Body of pancreas (tissue), 4 donors: Measurements from ENCODE around the gene FTCD. TPM values are rescaled to one million over a fixed set of nuclear protein-coding genes. Genes with fewer than 3 reads are reported as not detected.
A peak's percentile ranks its signal among the peaks of the same experiment; 100 is the strongest.
"Not testable (repeated sequence)": the region's sequence is repeated elsewhere in the genome, so short reads cannot be mapped to it uniquely, and the experiment has no call there.

Experiments
- ATAC-seq: fragments of 150-250 bp; one replicate; pipeline ENCODE4 v1.9.1; 2016
- DNase-seq, 4 donors: peaks; one replicate each; pipeline ENCODE4 v3.0.0-alpha.2; 2019
- H3K27ac ChIP-seq, 4 donors: fragments of 200-600 bp; sonication (generic); 1 replicate in 3 of 4; 2 replicates in 1 of 4; pipeline versions ENCODE4 v1.5.1 to v1.6.1; 2016 to 2019; ENCODE audit warnings: mild to moderate bottlenecking in 1 of 4, mixed read lengths in 1 of 4, moderate library complexity in 1 of 4
- H3K27me3 ChIP-seq, 2 donors: fragments of 200-600 bp; sonication (generic); one replicate each; pipeline ENCODE4 v1.6.0; 2016; ENCODE audit warnings: mild to moderate bottlenecking in 1 of 2
- H3K36me3 ChIP-seq, 2 donors: fragments of 200-600 bp; sonication (generic); replicated peaks in 1 of 2; 2 replicates each; pipeline ENCODE4 v1.5.1; 2016; ENCODE audit warnings: low read depth in 2 of 2; ENCODE audit not compliant: insufficient read depth in 1 of 2
- H3K4me1 ChIP-seq: fragments of 200-600 bp; sonication (generic); one replicate; pipeline ENCODE4 v1.6.0; 2016
- H3K4me3 ChIP-seq, 2 donors: fragments of 200-600 bp; sonication (generic); 1 replicate in 1 of 2; 2 replicates in 1 of 2; pipeline ENCODE4 v1.5.1; 2016 to 2019
- H3K9me3 ChIP-seq, 3 donors: fragments of 200-600 bp; sonication (generic); 1 replicate in 2 of 3; 2 replicates in 1 of 3; pipeline ENCODE4 v1.5.1; 2016
- CTCF ChIP-seq, 7 experiments: fragments of 450-650 bp in 4 of 7; fragments of 200-600 bp in 3 of 7; sonication (generic) in 3 of 7; IDR thresholded peaks; one replicate each; pipeline ENCODE4 v1.5.1; 2016 to 2019; ENCODE audit warnings: antibody characterized with exemption in 7 of 7
- POLR2A ChIP-seq, 3 donors: fragments of 450-650 bp; IDR thresholded peaks; one replicate each; pipeline ENCODE4 v1.6.1; 2016; ENCODE audit warnings: antibody characterized with exemption in 3 of 3, mild to moderate bottlenecking in 2 of 3
- WGBS, 2 donors: methylation state at CpG; one replicate each; pipeline ENCODE4 v1.1.5; 2017; 5-methylcytosine and 5-hydroxymethylcytosine counted together
- intact Hi-C: fragments of 100-400 bp; cut with DNase I; formaldehyde crosslinking; loops from one replicate; pipeline ENCODE4 v1.15.1; 2023
- total RNA-seq, 2 donors: library from RNA; depleted of rRNA; stranded (reverse); fragments of >200 nt; gene quantifications; one replicate each; pipeline ENCODE4 v1.1.0, GENCODE V29; 2016

Gene FTCD
- total RNA-seq, 2 donors from 2014 or later: 0.33 TPM; not detected in 1

- H3K4me1 ChIP-seq: peaks cover 14% of the 10 kb centered on the region
- no peak for TF ChIP-seq CTCF (IDR thresholded peaks at IDR 0.05)
- TF ChIP-seq POLR2A (IDR thresholded peaks at IDR 0.05): no peak
- 72 to 80% methylated on average over 11 to 19 of the region's 19 CpGs for WGBS, 2 donors
Observed at GRCh38 chr21:46150073-46150472, 5.3 kb downstream of the FTCD start.

GRCh38 chr21:46149205-46149901, 6.0 kb downstream of the FTCD start:
- no peaks in the 10 kb centered on the region for H3K27me3 ChIP-seq
- H3K36me3 ChIP-seq: no peaks in the 10 kb centered on the region
- DNase-seq: peak in 1 of 4 donors; percentile 3
- intact Hi-C loops: no loop called here
- H3K4me3 ChIP-seq: no peak overlapping the region
- TF ChIP-seq CTCF (IDR thresholded peaks at IDR 0.05): no peak
- no peak for TF ChIP-seq POLR2A (IDR thresholded peaks at IDR 0.05)
- WGBS, 2 donors: 62 to 74% methylated on average over 21 to 22 of the region's 22 CpGs
- no peak for ATAC-seq
- H3K4me1 ChIP-seq: peaks cover 14% of the 10 kb centered on the region
- no peak overlapping the region for H3K27ac ChIP-seq
- H3K9me3 ChIP-seq: no peaks in the 10 kb centered on the region

More at GRCh38 chr21:46150073-46150472, 5.3 kb downstream of the FTCD start:
- intact Hi-C loops: no loop called here
- H3K27ac ChIP-seq: no peak overlapping the region
- no peaks in the 10 kb centered on the region for H3K9me3 ChIP-seq
- H3K27me3 ChIP-seq: no peaks in the 10 kb centered on the region
- peak in 2 of 4 donors; percentile 3 to 8 for DNase-seq
- H3K36me3 ChIP-seq: no peaks in the 10 kb centered on the region
- H3K4me3 ChIP-seq: no peak overlapping the region
- ATAC-seq: no peak

GRCh38 chr21:46148106-46148505, 7.3 kb downstream of the FTCD start:
- 76 to 80% methylated on average over 11 of the region's 11 CpGs for WGBS, 2 donors
- Histone ChIP-seq H3K4me3 (no peak overlapping the region), H3K27me3 (no peaks in the 10 kb centered on the region), H3K36me3 (no peaks in the 10 kb centered on the region), H3K27ac (no peak overlapping the region), H3K9me3 (no peaks in the 10 kb centered on the region), H3K4me1 (peaks cover 12% of the 10 kb centered on the region)
- DNase-seq (no peak), ATAC-seq (no peak)
- TF ChIP-seq POLR2A (IDR thresholded peaks at IDR 0.05): no peak
- no peak for TF ChIP-seq CTCF (IDR thresholded peaks at IDR 0.05)
- intact Hi-C loops: no loop called here

- DNase-seq: peak in 2 of 4 donors; percentile 22 to 55
- H3K4me1 ChIP-seq, H3K27ac ChIP-seq, H3K4me3 ChIP-seq, H3K27me3 ChIP-seq, H3K36me3 ChIP-seq, ATAC-seq, H3K9me3 ChIP-seq, intact Hi-C loops: not testable (repeated sequence)
- peak in 4 of 7 experiments; percentile 5 to 31 (median 26) for TF ChIP-seq CTCF (IDR thresholded peaks at IDR 0.05)
- 74 to 78% methylated on average over 9 to 12 of the region's 12 CpGs for WGBS, 2 donors
Observed at GRCh38 chr21:46147429-46147828, 8.0 kb downstream of the FTCD start.

GRCh38 chr21:46146856-46147255, 8.5 kb downstream of the FTCD start:
- Histone ChIP-seq H3K36me3 (no peaks in the 10 kb centered on the region), H3K27me3 (no peaks in the 10 kb centered on the region), H3K27ac (no peak overlapping the region), H3K9me3 (no peaks in the 10 kb centered on the region), H3K4me1 (peaks cover 7% of the 10 kb centered on the region), H3K4me3 (no peak overlapping the region)
- 65 to 71% methylated on average over 13 to 14 of the region's 14 CpGs for WGBS, 2 donors
- ATAC-seq: no peak
- DNase-seq: no peak
- intact Hi-C loops: no loop called here
- TF ChIP-seq POLR2A (IDR thresholded peaks at IDR 0.05) (no peak), CTCF (IDR thresholded peaks at IDR 0.05) (no peak)
